ENCODE measurements around the gene VPS41.

GRCh38 chr7:38813768-38814167, 95.2 kb downstream of the VPS41 start:
- TF ChIP-seq POLR2A (IDR thresholded peaks at IDR 0.05): no peak
- TF ChIP-seq CTCF (IDR thresholded peaks at IDR 0.05): no peak
